Measurements from ENCODE around the gene NRG2. TPM values are rescaled to one million over a fixed set of nuclear protein-coding genes. Genes with fewer than 3 reads are reported as not detected.

NRG2 gene
- total RNA-seq, 1 experiment from 2014 or later, result not detected

GRCh38 chr5:139820606-139821005 lies 222.5 kb downstream of the NRG2 start:
- CTCF ChIA-PET, result no interaction called here
- POLR2A ChIA-PET (ENCODE audit: low non-redundant PET), result no interaction called here
- H3K4me3 ChIP-seq (ENCODE audit: low read depth, low read length, poor library complexity, severe bottlenecking), result no peak overlapping the region
- H3K4me1 ChIP-seq (ENCODE audit: insufficient read depth, low read length, poor library complexity, severe bottlenecking), result no peaks in the 10 kb centered on the region
- intact Hi-C loops (cut with micrococcal nuclease; ENCODE audit: unreplicated experiment), result no loop called here
- DNase-seq (ENCODE audit: low spot score), result no peak
- H3K27me3 ChIP-seq (replicated peaks; ENCODE audit: insufficient read depth, low read depth, low read length, poor library complexity), result no peaks in the 10 kb centered on the region
- BruUV-seq (replicated peaks), result no TSS peak
- H3K36me3 ChIP-seq (ENCODE audit: insufficient read depth, low read length, poor library complexity, severe bottlenecking), result no peaks in the 10 kb centered on the region
- no peak overlapping the region for H3K27ac ChIP-seq (ENCODE audit: low read depth, low read length, poor library complexity, severe bottlenecking)
- TF ChIP-seq EZH2 (IDR thresholded peaks at IDR 0.05; ENCODE audit: borderline replicate concordance, low read depth, low read length, poor library complexity, severe bottlenecking) (no peak), CTCF (conservative IDR thresholded peaks at IDR 0.05; ENCODE audit: low read depth, low read length) (no peak)
- no peaks in the 10 kb centered on the region for H3K9me3 ChIP-seq (ENCODE audit: low read depth, low read length, poor library complexity, severe bottlenecking)

- H3K27ac ChIP-seq (ENCODE audit: low read depth, low read length, poor library complexity, severe bottlenecking), result no peak overlapping the region
- TF ChIP-seq CTCF (conservative IDR thresholded peaks at IDR 0.05; ENCODE audit: low read depth, low read length) (no peak), EZH2 (IDR thresholded peaks at IDR 0.05; ENCODE audit: borderline replicate concordance, low read depth, low read length, poor library complexity, severe bottlenecking) (no peak)
- no peak for DNase-seq (ENCODE audit: low spot score)
- no peaks in the 10 kb centered on the region for H3K9me3 ChIP-seq (ENCODE audit: low read depth, low read length, poor library complexity, severe bottlenecking)
- no peaks in the 10 kb centered on the region for H3K4me1 ChIP-seq (ENCODE audit: insufficient read depth, low read length, poor library complexity, severe bottlenecking)
- ChIA-PET POLR2A (ENCODE audit: low non-redundant PET) (no interaction called here), CTCF (no interaction called here)
- no peak overlapping the region for H3K4me3 ChIP-seq (ENCODE audit: low read depth, low read length, poor library complexity, severe bottlenecking)
- H3K27me3 ChIP-seq (replicated peaks; ENCODE audit: insufficient read depth, low read depth, low read length, poor library complexity), result no peaks in the 10 kb centered on the region
- H3K36me3 ChIP-seq (ENCODE audit: insufficient read depth, low read length, poor library complexity, severe bottlenecking), result no peaks in the 10 kb centered on the region
- no TSS peak for BruUV-seq (replicated peaks)
- intact Hi-C loops (cut with micrococcal nuclease; ENCODE audit: unreplicated experiment), result no loop called here
Measured at GRCh38 chr5:139820130-139820529, 223.0 kb downstream of the NRG2 start.

GRCh38 chr5:139817970-139818369 lies 225.1 kb downstream of the NRG2 start:
- Histone ChIP-seq H3K36me3 (ENCODE audit: insufficient read depth, low read length, poor library complexity, severe bottlenecking) (no peaks in the 10 kb centered on the region), H3K27ac (ENCODE audit: low read depth, low read length, poor library complexity, severe bottlenecking) (no peak overlapping the region), H3K9me3 (ENCODE audit: low read depth, low read length, poor library complexity, severe bottlenecking) (no peaks in the 10 kb centered on the region), H3K4me3 (ENCODE audit: low read depth, low read length, poor library complexity, severe bottlenecking) (no peak overlapping the region), H3K4me1 (ENCODE audit: insufficient read depth, low read length, poor library complexity, severe bottlenecking) (no peaks in the 10 kb centered on the region), H3K27me3 (replicated peaks; ENCODE audit: insufficient read depth, low read depth, low read length, poor library complexity) (no peaks in the 10 kb centered on the region)
- no TSS peak for BruUV-seq (replicated peaks)
- ChIA-PET CTCF (no interaction called here), POLR2A (ENCODE audit: low non-redundant PET) (no interaction called here)
- intact Hi-C loops (cut with micrococcal nuclease; ENCODE audit: unreplicated experiment), result no loop called here
- no peak for DNase-seq (ENCODE audit: low spot score)
- TF ChIP-seq CTCF (conservative IDR thresholded peaks at IDR 0.05; ENCODE audit: low read depth, low read length), result no peak
- no peak for TF ChIP-seq EZH2 (IDR thresholded peaks at IDR 0.05; ENCODE audit: borderline replicate concordance, low read depth, low read length, poor library complexity, severe bottlenecking)
